ENCODE measurements around the gene PARP15. TPM values are rescaled to one million over a fixed set of nuclear protein-coding genes. Genes with fewer than 3 reads are reported as not detected.

The PARP15 gene
- total RNA-seq, 1 experiment from 2014 or later, result 0.12 TPM

GRCh38 chr3:122636697-122637096 lies 59.2 kb downstream of the PARP15 start:
- POLR2A ChIA-PET, result no interaction called here
- Histone ChIP-seq H4K20me1 (ENCODE audit: insufficient read depth) (no peaks in the 10 kb centered on the region), H3K4me1 (ENCODE audit: control insufficient read depth in 1 of 2, insufficient read depth in 2 of 2, low read length in 2 of 2) (peaks cover 3 to 17% of the 10 kb centered on the region in 2 experiments; a peak in 3 of 4 replicates), H3K36me3 (ENCODE audit: control insufficient read depth in 1 of 2, insufficient read depth in 2 of 2, low read length in 2 of 2) (no peaks in the 10 kb centered on the region), H3K9me3 (ENCODE audit: control insufficient read depth in 1 of 2, insufficient read depth in 1 of 2, low read depth in 1 of 2, low read length in 2 of 2) (no peaks in the 10 kb centered on the region), H3K9me2 (ENCODE audit: insufficient read depth) (no peaks in the 10 kb centered on the region), H3K27ac (ENCODE audit: low read depth, low read length) (no peak overlapping the region), H3K79me2 (ENCODE audit: insufficient read depth, low read length) (no peaks in the 10 kb centered on the region), H3K4me2 (ENCODE audit: low read length) (peak overlapping the region; percentile 59; the same call in 1 of the 2 replicates), H3K4me3 (replicated peaks in 1 of 2; ENCODE audit: low read depth in 1 of 2, low read length in 2 of 2) (no peak overlapping the region), H3K9ac (ENCODE audit: low read length) (no peak overlapping the region), H2AFZ (ENCODE audit: low read depth, low read length, poor library complexity, severe bottlenecking) (peak overlapping the region; percentile 62), H3K27me3 (ENCODE audit: insufficient read depth, low read length) (no peaks in the 10 kb centered on the region)
- CTCF ChIA-PET, result no interaction called here
- DNase-seq (ENCODE audit: low read depth, low spot score) (no peak), ATAC-seq (peak; percentile 62; the same call in 1 of the 2 replicates)
- RAD21 ChIA-PET (ENCODE audit: low non-redundant PET in 1 of 2, low total read pairs in 2 of 2, uncharacterized antibody in 2 of 2, unreplicated experiment in 2 of 2), result no interaction called here
- BruUV-seq (replicated peaks), result no TSS peak
- intact Hi-C loops (cut with micrococcal nuclease), result no loop called here
- TF ChIP-seq ZNF274 (IDR thresholded peaks at IDR 0.05; ENCODE audit: low read depth, low read length) (no peak), YY1 (IDR thresholded peaks at IDR 0.05; ENCODE audit: extremely low read depth, insufficient replicate concordance, low read depth, low read length) (no peak), CBX3 (IDR thresholded peaks at IDR 0.05; ENCODE audit: low read depth) (no peak), FOSL1 (IDR thresholded peaks at IDR 0.05; ENCODE audit: low read depth) (no peak), ATF3 (IDR thresholded peaks at IDR 0.05) (no peak), ZBTB33 (IDR thresholded peaks at IDR 0.05; ENCODE audit: extremely low read depth, insufficient replicate concordance, low read length) (no peak), SRF (IDR thresholded peaks at IDR 0.05; ENCODE audit: low read depth) (no peak), ZFX (IDR thresholded peaks at IDR 0.05) (no peak), MAX (IDR thresholded peaks at IDR 0.05) (no peak), EGR1 (IDR thresholded peaks at IDR 0.05; ENCODE audit: low read depth) (no peak), EZH2phosphoT487 (IDR thresholded peaks at IDR 0.05; ENCODE audit: borderline replicate concordance) (no peak), CTCF (IDR thresholded peaks at IDR 0.05 in 2 of 3, conservative IDR thresholded peaks at IDR 0.05 in 1 of 3; ENCODE audit: borderline replicate concordance in 1 of 3, insufficient read depth in 1 of 3, low read depth in 2 of 3, low read length in 2 of 3) (no peak), SP1 (IDR thresholded peaks at IDR 0.05; ENCODE audit: low read depth) (no peak)
